HUDEP-2 (cell line): ENCODE measurements around the gene HACD3.
A peak's percentile ranks its signal among the peaks of the same experiment; 100 is the strongest.
"Not testable (repeated sequence)": the region's sequence is repeated elsewhere in the genome, so short reads cannot be mapped to it uniquely, and the experiment has no call there.

Experiments
- DNase-seq, 76 experiments: peaks; one replicate each; lab custom pipeline; 2025; ENCODE audit not compliant: unreplicated experiment in 76 of 76; lab: John Stamatoyannopoulos, UW

The HACD3 gene

GRCh38 chr15:65547841-65548240 is 17.6 kb downstream of the HACD3 start:
- DNase-seq, result no peak

- not testable (repeated sequence) for DNase-seq
These were observed 19.0 kb downstream of the HACD3 start for GRCh38 chr15:65549288-65549687.

GRCh38 chr15:65550681-65551098 is 20.4 kb downstream of the HACD3 start:
- DNase-seq, result no peak

- DNase-seq, result peak in 8 of 76 experiments; percentile 2 to 34 (median 14)
These were observed 20.9 kb downstream of the HACD3 start for GRCh38 chr15:65551183-65551582.

GRCh38 chr15:65552851-65553250 is 22.6 kb downstream of the HACD3 start:
- not testable (repeated sequence) for DNase-seq

GRCh38 chr15:65553691-65554090 is 23.4 kb downstream of the HACD3 start:
- no peak for DNase-seq

- no peak for DNase-seq
These were observed 26.4 kb downstream of the HACD3 start for GRCh38 chr15:65556622-65557021.

GRCh38 chr15:65558336-65558735 is 28.1 kb downstream of the HACD3 start:
- no peak for DNase-seq

- DNase-seq, result no peak
These were observed 28.9 kb downstream of the HACD3 start for GRCh38 chr15:65558997-65559760.

- no peak for DNase-seq
These were observed 29.7 kb downstream of the HACD3 start for GRCh38 chr15:65559941-65560340.

GRCh38 chr15:65561934-65562333 is 31.7 kb downstream of the HACD3 start:
- DNase-seq, result no peak

GRCh38 chr15:65569728-65570127 is 39.5 kb downstream of the HACD3 start:
- DNase-seq, result no peak

GRCh38 chr15:65571971-65572370 is 41.7 kb downstream of the HACD3 start:
- no peak for DNase-seq

GRCh38 chr15:65576664-65577063 is 46.4 kb downstream of the HACD3 start:
- no peak for DNase-seq

GRCh38 chr15:65577129-65577996 is 47.1 kb downstream of the HACD3 start:
- no peak for DNase-seq

GRCh38 chr15:65578904-65579728 is 48.9 kb downstream of the HACD3 start:
- peak in 1 of 76 experiments; percentile 4 for DNase-seq

- no peak for DNase-seq
These were observed 49.5 kb downstream of the HACD3 start for GRCh38 chr15:65579762-65580161.

- no peak for DNase-seq
These were observed 50.0 kb downstream of the HACD3 start for GRCh38 chr15:65580287-65580686.

GRCh38 chr15:65583701-65584100 is 53.4 kb downstream of the HACD3 start:
- no peak for DNase-seq

- DNase-seq, result no peak
These were observed 54.0 kb downstream of the HACD3 start for GRCh38 chr15:65584241-65584640.

GRCh38 chr15:65587094-65587493 is 56.8 kb downstream of the HACD3 start:
- DNase-seq, result no peak
